Hepatocyte (in vitro differentiated cells): ENCODE measurements around the gene POLR2L. TPM values are rescaled to one million over a fixed set of nuclear protein-coding genes. Genes with fewer than 3 reads are reported as not detected.

ENCODE experiments used
- DNase-seq: peaks from one replicate; pipeline ENCODE4 v3.0.0-alpha.2; 2016; ENCODE audit warnings: low spot score
- H2AFZ ChIP-seq: fragments of 200-600 bp; sonication (generic); 2 replicates; pipeline ENCODE4 v1.6.0; 2016; ENCODE audit warnings: antibody characterized with exemption, mild to moderate bottlenecking
- H3K27ac ChIP-seq: fragments of 200-600 bp; sonication (generic); 2 replicates; pipeline ENCODE4 v1.5.1; 2016; ENCODE audit warnings: mild to moderate bottlenecking
- H3K27me3 ChIP-seq: fragments of 200-600 bp; sonication (generic); 2 replicates; pipeline ENCODE4 v1.6.1; 2016
- H3K36me3 ChIP-seq: fragments of 200-600 bp; sonication (generic); replicated peaks from 2 replicates; pipeline ENCODE4 v1.5.1; 2016; ENCODE audit warnings: low read depth; ENCODE audit not compliant: insufficient read depth
- H3K4me1 ChIP-seq: fragments of 200-600 bp; sonication (generic); 2 replicates; pipeline ENCODE4 v1.5.1; 2016; ENCODE audit warnings: mild to moderate bottlenecking, moderate library complexity; ENCODE audit not compliant: insufficient read depth
- H3K4me2 ChIP-seq: fragments of 200-600 bp; sonication (generic); 2 replicates; pipeline ENCODE4 v1.6.0; 2016
- H3K4me3 ChIP-seq: fragments of 200-600 bp; sonication (generic); 2 replicates; pipeline ENCODE4 v1.5.1; 2016; ENCODE audit warnings: mild to moderate bottlenecking
- H3K79me2 ChIP-seq: fragments of 200-600 bp; sonication (generic); 2 replicates; pipeline ENCODE4 v1.6.0; 2017; ENCODE audit warnings: mild to moderate bottlenecking
- H3K9me2 ChIP-seq: fragments of 200-600 bp; sonication (generic); replicated peaks from 2 replicates; pipeline ENCODE4 v1.6.0; 2017; ENCODE audit warnings: mild to moderate bottlenecking; ENCODE audit not compliant: insufficient read depth
- H3K9me3 ChIP-seq: fragments of 200-600 bp; sonication (generic); 2 replicates; pipeline ENCODE4 v1.5.1; 2016; ENCODE audit warnings: low read depth, mild to moderate bottlenecking
- H4K20me1 ChIP-seq: fragments of 200-600 bp; sonication (generic); 2 replicates; pipeline ENCODE4 v1.6.0; 2016; ENCODE audit warnings: mild to moderate bottlenecking; ENCODE audit not compliant: insufficient read depth, poor library complexity, severe bottlenecking
- EZH2 ChIP-seq: fragments of 200-600 bp; sonication (generic); IDR thresholded peaks from 2 replicates; pipeline ENCODE4 v1.6.1; 2016; ENCODE audit warnings: antibody characterized with exemption, mild to moderate bottlenecking, borderline replicate concordance
- EZH2phosphoT487 ChIP-seq: fragments of 200-600 bp; sonication (generic); IDR thresholded peaks from one replicate; pipeline ENCODE4 v1.6.1; 2018; ENCODE audit warnings: antibody characterized with exemption, mild to moderate bottlenecking, low read depth, moderate library complexity; ENCODE audit not compliant: unreplicated experiment, severe bottlenecking
- WGBS: methylation state at CpG from one replicate; pipeline ENCODE4 v1.1.6; 2016; ENCODE audit warnings: low lambda C conversion rate; ENCODE audit errors: missing lambda C conversion rate; 5-methylcytosine and 5-hydroxymethylcytosine counted together
- polyA plus RNA-seq: library from polyadenylated mRNA; unstranded; fragments of >200 nt; fragmentation: Nextera tagmentation; extraction: Ambion mirVana; gene quantifications from 2 replicates; pipeline ENCODE4 v1.2.1, GENCODE V29; 2016
- total RNA-seq: library from RNA; depleted of rRNA; stranded (reverse); fragments of >200 nt; gene quantifications from 2 replicates; pipeline ENCODE4 v1.2.3, GENCODE V29; 2014
- TF ChIP-seq, protein P1 (sequence below): fragments of 200-600 bp; sonication (generic); IDR thresholded peaks from 2 replicates; pipeline ENCODE4 v1.5.1; 2016; ENCODE audit warnings: antibody characterized with exemption, mild to moderate bottlenecking; ENCODE audit not compliant: poor library complexity

POLR2L gene
- total and polyA plus RNA-seq, 2 experiments from 2014 or later, result 38.0 to 372 TPM

DNA sequence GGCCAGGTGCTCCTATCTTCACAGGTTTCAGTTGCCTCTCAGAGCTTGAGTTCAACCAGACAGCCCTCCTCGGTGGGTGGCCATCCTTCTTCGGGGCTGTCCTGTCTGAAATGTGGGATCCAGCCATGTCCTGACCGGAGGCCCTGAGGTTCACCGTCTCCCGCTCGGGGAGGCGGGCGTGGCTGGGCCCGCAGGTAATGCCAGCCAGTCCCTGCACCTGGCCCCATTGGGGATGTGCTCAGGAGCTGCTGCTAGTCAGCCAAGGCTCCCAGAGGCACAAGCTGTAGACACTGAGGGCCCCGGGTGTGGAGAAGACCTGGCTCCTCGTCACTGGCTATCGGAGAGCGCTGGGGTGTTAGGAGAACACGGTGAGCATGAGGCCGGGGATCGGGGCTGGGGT lies 32.9 kb upstream of the POLR2L start:
- no peak overlapping the region for H3K4me2 ChIP-seq
- H3K9me3 ChIP-seq, result no peaks in the 10 kb centered on the region
- no peak overlapping the region for H3K4me3 ChIP-seq
- 96% methylated on average over 16 of the region's 16 CpGs for WGBS
- H3K27me3 ChIP-seq, result no peaks in the 10 kb centered on the region
- no peaks in the 10 kb centered on the region for H3K9me2 ChIP-seq
- H3K79me2 ChIP-seq, result no peaks in the 10 kb centered on the region
- no peak overlapping the region for H2AFZ ChIP-seq
- H4K20me1 ChIP-seq, result no peaks in the 10 kb centered on the region
- TF ChIP-seq, protein P1, sequence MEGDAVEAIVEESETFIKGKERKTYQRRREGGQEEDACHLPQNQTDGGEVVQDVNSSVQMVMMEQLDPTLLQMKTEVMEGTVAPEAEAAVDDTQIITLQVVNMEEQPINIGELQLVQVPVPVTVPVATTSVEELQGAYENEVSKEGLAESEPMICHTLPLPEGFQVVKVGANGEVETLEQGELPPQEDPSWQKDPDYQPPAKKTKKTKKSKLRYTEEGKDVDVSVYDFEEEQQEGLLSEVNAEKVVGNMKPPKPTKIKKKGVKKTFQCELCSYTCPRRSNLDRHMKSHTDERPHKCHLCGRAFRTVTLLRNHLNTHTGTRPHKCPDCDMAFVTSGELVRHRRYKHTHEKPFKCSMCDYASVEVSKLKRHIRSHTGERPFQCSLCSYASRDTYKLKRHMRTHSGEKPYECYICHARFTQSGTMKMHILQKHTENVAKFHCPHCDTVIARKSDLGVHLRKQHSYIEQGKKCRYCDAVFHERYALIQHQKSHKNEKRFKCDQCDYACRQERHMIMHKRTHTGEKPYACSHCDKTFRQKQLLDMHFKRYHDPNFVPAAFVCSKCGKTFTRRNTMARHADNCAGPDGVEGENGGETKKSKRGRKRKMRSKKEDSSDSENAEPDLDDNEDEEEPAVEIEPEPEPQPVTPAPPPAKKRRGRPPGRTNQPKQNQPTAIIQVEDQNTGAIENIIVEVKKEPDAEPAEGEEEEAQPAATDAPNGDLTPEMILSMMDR, result no peak
- TF ChIP-seq EZH2 (no peak), EZH2phosphoT487 (no peak)
- no peaks in the 10 kb centered on the region for H3K36me3 ChIP-seq
- H3K4me1 ChIP-seq, result no peaks in the 10 kb centered on the region
- DNase-seq, result no peak
- no peak overlapping the region for H3K27ac ChIP-seq

DNA sequence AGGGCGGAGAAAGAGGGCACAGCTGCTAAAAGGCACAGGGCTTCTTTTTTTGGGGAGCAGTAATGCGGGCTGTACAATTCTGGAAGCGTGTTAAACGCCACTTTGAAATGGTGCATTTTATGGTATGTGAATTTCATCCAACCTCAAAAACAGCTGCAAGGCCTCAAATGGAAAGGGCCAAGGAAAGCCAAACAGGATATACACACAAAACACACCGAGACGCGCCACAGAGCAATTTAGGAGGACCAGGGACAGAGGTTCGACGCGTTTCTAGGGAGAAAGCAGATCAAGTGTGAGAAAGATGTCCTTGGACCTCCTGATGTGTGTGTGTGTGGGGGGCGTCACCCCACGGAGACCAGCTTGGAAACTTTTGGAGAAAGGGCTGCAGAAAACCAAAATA lies 31.4 kb upstream of the POLR2L start:
- Histone ChIP-seq H2AFZ (no peak overlapping the region), H3K27ac (no peak overlapping the region), H3K9me2 (no peaks in the 10 kb centered on the region), H3K79me2 (no peaks in the 10 kb centered on the region), H4K20me1 (no peaks in the 10 kb centered on the region), H3K4me3 (no peak overlapping the region), H3K4me2 (no peak overlapping the region), H3K36me3 (no peaks in the 10 kb centered on the region), H3K4me1 (no peaks in the 10 kb centered on the region), H3K27me3 (no peaks in the 10 kb centered on the region), H3K9me3 (no peaks in the 10 kb centered on the region)
- TF ChIP-seq EZH2phosphoT487, result no peak
- TF ChIP-seq, protein P1, result no peak
- no peak for TF ChIP-seq EZH2
- WGBS, result 79% methylated on average over 12 of the region's 12 CpGs
- no peak for DNase-seq

DNA sequence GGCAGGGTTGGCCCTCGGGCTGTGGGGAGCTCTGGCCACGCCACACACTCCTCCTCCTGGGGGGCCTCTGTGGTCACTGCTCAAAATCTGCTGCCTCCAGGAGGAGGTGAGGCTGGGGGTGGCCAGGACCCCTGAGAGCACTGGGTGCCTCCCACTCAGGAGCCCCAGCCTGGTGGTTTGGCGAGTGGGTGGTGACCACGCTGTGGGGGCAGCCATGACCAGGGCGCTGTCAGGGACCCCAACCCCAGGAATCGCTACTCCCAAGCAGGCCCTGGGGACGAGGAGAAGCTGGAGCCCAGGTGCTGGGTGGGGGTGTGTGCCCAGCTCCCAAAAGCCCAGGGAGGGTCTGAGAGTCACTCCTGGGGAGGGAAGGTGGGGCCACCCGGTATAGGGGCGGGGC lies 30.5 kb upstream of the POLR2L start:
- WGBS, result 97% methylated on average over 9 of the region's 9 CpGs
- no peak overlapping the region for H3K4me3 ChIP-seq
- H3K4me2 ChIP-seq, result no peak overlapping the region

More for the DNA sequence above, 30.5 kb upstream of the POLR2L start:
- no peak overlapping the region for H3K27ac ChIP-seq
- H4K20me1 ChIP-seq, result no peaks in the 10 kb centered on the region
- no peaks in the 10 kb centered on the region for H3K36me3 ChIP-seq
- no peak overlapping the region for H2AFZ ChIP-seq
- DNase-seq, result no peak
- H3K79me2 ChIP-seq, result no peaks in the 10 kb centered on the region
- H3K4me1 ChIP-seq, result no peaks in the 10 kb centered on the region
- no peaks in the 10 kb centered on the region for H3K27me3 ChIP-seq
- H3K9me2 ChIP-seq, result no peaks in the 10 kb centered on the region
- TF ChIP-seq EZH2 (no peak), EZH2phosphoT487 (no peak)
- TF ChIP-seq, protein P1, result no peak
- H3K9me3 ChIP-seq, result no peaks in the 10 kb centered on the region
